H1 (cell line): ENCODE measurements around the gene AREG. TPM values are rescaled to one million over a fixed set of nuclear protein-coding genes. Genes with fewer than 3 reads are reported as not detected.

Experiments used
- CTCF ChIA-PET: fragments of 300-600 bp; sonication (Branson Sonifier 250); formaldehyde crosslinking; loops from one replicate; lab custom pipeline; 2021; ENCODE audit not compliant: partially characterized antibody; lab: Charles Lee
- POLR2A ChIA-PET: fragments of 300-600 bp; sonication (Branson Sonifier 250); formaldehyde crosslinking; loops from one replicate; lab custom pipeline; 2021; ENCODE audit warnings: inconsistent platforms; ENCODE audit not compliant: partially characterized antibody; lab: Charles Lee
- DNase-seq, 2 experiments: peaks; one replicate each; pipeline versions ENCODE4 v3.0.0 to v3.0.0-alpha.2; 2010 to 2022; ENCODE audit warnings: low spot score in 2 of 2, low read depth in 1 of 2, mixed read lengths in 1 of 2
- FAIRE-seq: peaks from 2 replicates; lab custom pipeline; 2011; peaks lifted over from hg19 to GRCh38; lab: Jason Lieb, UNC
- H2AFZ ChIP-seq: 2 replicates; pipeline ENCODE4 v1.8.1; 2012; ENCODE audit warnings: low read length, inconsistent platforms
- H2AK5ac ChIP-seq: 2 replicates; pipeline ENCODE4 v1.6.1; 2013; ENCODE audit warnings: low read depth, low read length
- H2BK120ac ChIP-seq: replicated peaks from 2 replicates; pipeline ENCODE3; 2013; ENCODE audit warnings: low read depth, low read length, inconsistent platforms
- H2BK12ac ChIP-seq: 2 replicates; pipeline ENCODE4 v1.6.1; 2013; ENCODE audit warnings: low read depth, low read length
- H2BK15ac ChIP-seq: 2 replicates; pipeline ENCODE4 v1.6.1; 2013; ENCODE audit warnings: low read length
- H2BK20ac ChIP-seq: 2 replicates; pipeline ENCODE4 v1.6.1; 2013; ENCODE audit warnings: low read length
- H2BK5ac ChIP-seq: 2 replicates; pipeline ENCODE4 v1.6.1; 2013; ENCODE audit warnings: low read depth, low read length
- H3K14ac ChIP-seq: 2 replicates; pipeline ENCODE4 v1.6.1; 2013; ENCODE audit warnings: inconsistent platforms; ENCODE audit not compliant: insufficient read length
- H3K18ac ChIP-seq: 2 replicates; pipeline ENCODE4 v1.6.1; 2013; ENCODE audit warnings: low read length; ENCODE audit errors: extremely low read depth
- H3K23ac ChIP-seq: 2 replicates; pipeline ENCODE4 v1.6.1; 2013; ENCODE audit warnings: inconsistent platforms; ENCODE audit not compliant: insufficient read length
- H3K23me2 ChIP-seq: 2 replicates; pipeline ENCODE4 v1.6.1; 2013; ENCODE audit warnings: low read depth, low read length
- H3K27ac ChIP-seq: 2 replicates; pipeline ENCODE4 v1.6.1; 2011; ENCODE audit warnings: low read depth, low read length, inconsistent platforms
- H3K27me3 ChIP-seq, 4 experiments: replicated peaks in 1 of 4; 1 replicate in 1 of 4; 2 replicates in 3 of 4; pipeline versions ENCODE4 v1.6.1 to v1.8.1; 2011 to 2013; ENCODE audit warnings: low read length in 3 of 4, mild to moderate bottlenecking in 3 of 4, inconsistent platforms in 2 of 4, mixed read lengths in 2 of 4, moderate library complexity in 1 of 4; ENCODE audit not compliant: control insufficient read depth in 3 of 4, insufficient read depth in 3 of 4; ENCODE audit errors: extremely low read depth in 1 of 4
- H3K36me3 ChIP-seq, 4 experiments: 2 replicates each; pipeline versions ENCODE4 v1.6.1 to v1.8.1; 2011 to 2013; ENCODE audit warnings: mild to moderate bottlenecking in 4 of 4, low read length in 3 of 4, moderate library complexity in 2 of 4, control low read depth in 1 of 4, inconsistent platforms in 1 of 4; ENCODE audit not compliant: insufficient read depth in 4 of 4, control insufficient read depth in 2 of 4
- H3K4ac ChIP-seq: replicated peaks from 2 replicates; pipeline ENCODE3; 2013; ENCODE audit warnings: low read length, low read depth, mixed read lengths, inconsistent platforms; ENCODE audit not compliant: insufficient read length
- H3K4me1 ChIP-seq, 4 experiments: replicated peaks in 1 of 4; 1 replicate in 1 of 4; 2 replicates in 3 of 4; pipeline versions ENCODE4 v1.6.1 to v1.8.1; 2011 to 2013; ENCODE audit warnings: low read length in 3 of 4, inconsistent platforms in 2 of 4, mixed read lengths in 1 of 4; ENCODE audit not compliant: insufficient read depth in 4 of 4, control insufficient read depth in 3 of 4
- H3K4me2 ChIP-seq, 2 experiments: 2 replicates each; pipeline versions ENCODE4 v1.6.1 to v1.8.1; 2011 to 2013; ENCODE audit warnings: low read depth in 2 of 2, low read length in 2 of 2, control low read depth in 1 of 2, inconsistent platforms in 1 of 2, mild to moderate bottlenecking in 1 of 2; ENCODE audit not compliant: insufficient read depth in 1 of 2
- H3K4me3 ChIP-seq, 4 experiments: fragments of 200-600, 300-600 bp in 1 of 4; sonication (generic), shearing (Covaris generic), sonication (Bioruptor Twin) in 1 of 4; 2 replicates each; pipeline versions ENCODE4 v1.5.1 to v1.8.1; 2011 to 2016; ENCODE audit warnings: low read length in 4 of 4, low read depth in 3 of 4, control low read depth in 2 of 4, inconsistent platforms in 2 of 4, mild to moderate bottlenecking in 2 of 4, mixed read lengths in 1 of 4, moderate library complexity in 1 of 4; ENCODE audit not compliant: insufficient read depth in 2 of 4; ENCODE audit errors: extremely low read depth in 1 of 4
- H3K56ac ChIP-seq: replicated peaks from 2 replicates; pipeline ENCODE3; 2013; ENCODE audit warnings: low read depth, mild to moderate bottlenecking, mixed read lengths, low read length, inconsistent platforms; ENCODE audit not compliant: insufficient read length
- H3K79me1 ChIP-seq: 2 replicates; pipeline ENCODE4 v1.6.1; 2013; ENCODE audit warnings: low read depth, low read length, control low read depth
- H3K79me2 ChIP-seq, 2 experiments: 2 replicates each; pipeline versions ENCODE4 v1.6.1 to v1.8.1; 2012 to 2013; ENCODE audit warnings: low read length in 2 of 2, mild to moderate bottlenecking in 2 of 2, inconsistent platforms in 1 of 2; ENCODE audit not compliant: insufficient read depth in 2 of 2, control insufficient read depth in 1 of 2
- H3K9ac ChIP-seq, 4 experiments: replicated peaks in 1 of 4; 1 replicate in 1 of 4; 2 replicates in 3 of 4; pipeline versions ENCODE4 v1.6.1 to v1.8.1; 2011 to 2013; ENCODE audit warnings: low read depth in 3 of 4, low read length in 3 of 4, control low read depth in 2 of 4, mild to moderate bottlenecking in 2 of 4, moderate library complexity in 2 of 4, inconsistent platforms in 1 of 4; ENCODE audit errors: extremely low read depth in 1 of 4
- H3K9me3 ChIP-seq, 2 experiments: 2 replicates each; pipeline versions ENCODE4 v1.6.1 to v1.8.1; 2012 to 2013; ENCODE audit warnings: mild to moderate bottlenecking in 2 of 2, moderate library complexity in 2 of 2, control low read depth in 1 of 2, inconsistent platforms in 1 of 2, low read depth in 1 of 2, low read length in 1 of 2, mixed read lengths in 1 of 2; ENCODE audit not compliant: insufficient read depth in 2 of 2
- H4K20me1 ChIP-seq, 2 experiments: replicated peaks in 1 of 2; 2 replicates each; pipeline versions ENCODE3 to v1.8.1; 2011 to 2013; ENCODE audit warnings: inconsistent platforms in 2 of 2, low read length in 2 of 2, mild to moderate bottlenecking in 1 of 2; ENCODE audit not compliant: insufficient read depth in 2 of 2, control insufficient read depth in 1 of 2
- H4K5ac ChIP-seq: 2 replicates; pipeline ENCODE4 v1.6.1; 2013; ENCODE audit warnings: low read length, low read depth, mixed read lengths, inconsistent platforms; ENCODE audit not compliant: insufficient read length
- H4K8ac ChIP-seq: 2 replicates; pipeline ENCODE4 v1.8.0; 2013; ENCODE audit warnings: mild to moderate bottlenecking, moderate library complexity, low read length, inconsistent platforms; ENCODE audit not compliant: insufficient read depth; ENCODE audit errors: extremely low read depth
- H4K91ac ChIP-seq: replicated peaks from 2 replicates; pipeline ENCODE3; 2013; ENCODE audit warnings: low read length, mixed read lengths, inconsistent platforms; ENCODE audit not compliant: insufficient read length
- polyA plus RNA-seq, 7 experiments: library from polyadenylated mRNA; depleted of rRNA in 3 of 7; stranded (reverse) in 5 of 7; unstranded in 2 of 7; fragments of >200 nt in 5 of 7; fragments of 200-250 nt in 2 of 7; gene quantifications; 1 replicate in 5 of 7; 2 replicates in 1 of 7; 4 replicates in 1 of 7; pipeline versions ENCODE4 v1.2.1 to v1.2.3, GENCODE V29; 2011 to 2013; ENCODE audit warnings: missing spikeins in 2 of 7, mixed read lengths in 2 of 7
- total RNA-seq: library from RNA; stranded (reverse); fragmentation: NEBNext Ultra II Directional; extraction: Animal tissue kit (Norgen Biotek cat#: 25700); gene quantifications from 2 replicates; pipeline ENCODE4 v1.2.1, GENCODE V29; 2021
- TF ChIP-seq, protein P1 (sequence below): fragments of 300-600 bp; sonication (generic); IDR thresholded peaks from 2 replicates; pipeline ENCODE4 v1.7.1; 2012; ENCODE audit warnings: low read length, moderate library complexity, mild to moderate bottlenecking, inconsistent platforms; ENCODE audit not compliant: insufficient replicate concordance

The AREG gene
- total and polyA plus RNA-seq, 2 of the 8 experiments (the other 6 are each of a cell fraction or from before 2014, with no cell fraction given), result not detected

DNA sequence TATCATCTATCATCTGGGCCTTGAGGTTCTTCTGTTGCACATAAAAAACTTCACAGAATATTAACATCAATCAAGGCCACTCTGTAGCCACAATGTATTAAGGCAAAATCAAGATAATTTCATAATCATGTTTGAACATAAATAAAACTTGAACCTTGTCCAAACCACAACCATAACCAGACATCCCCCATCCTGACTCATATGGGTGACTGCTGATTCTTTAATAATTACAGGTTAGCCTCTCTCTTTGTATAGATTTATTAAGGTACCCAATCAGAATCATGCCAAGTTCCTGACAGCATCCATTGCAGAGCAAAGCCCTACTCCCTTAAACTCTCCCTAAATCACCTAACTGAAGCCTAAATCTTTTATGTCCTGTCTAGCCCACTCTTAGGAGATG lies 16.7 kb upstream of the AREG start:
- Histone ChIP-seq H3K27ac (no peak overlapping the region), H2BK15ac (no peak overlapping the region), H4K5ac (no peak overlapping the region), H3K56ac (no peak overlapping the region), H3K23me2 (no peaks in the 10 kb centered on the region), H3K14ac (no peak overlapping the region), H2BK5ac (no peak overlapping the region), H4K20me1 (no peaks in the 10 kb centered on the region), H2AFZ (no peak overlapping the region), H3K36me3 (no peaks in the 10 kb centered on the region), H3K27me3 (no peaks in the 10 kb centered on the region; a peak in 1 of 7 replicates), H4K8ac (no peak overlapping the region), H3K4me3 (no peak overlapping the region), H2AK5ac (no peak overlapping the region), H3K4ac (no peak overlapping the region), H3K18ac (no peak overlapping the region), H3K79me1 (no peaks in the 10 kb centered on the region), H2BK120ac (no peak overlapping the region), H3K9ac (no peak overlapping the region), H2BK20ac (no peak overlapping the region), H4K91ac (no peak overlapping the region), H3K9me3 (no peaks in the 10 kb centered on the region), H2BK12ac (no peak overlapping the region), H3K23ac (no peak overlapping the region), H3K4me2 (no peak overlapping the region), H3K79me2 (no peaks in the 10 kb centered on the region), H3K4me1 (no peaks in the 10 kb centered on the region)
- FAIRE-seq, result no peak
- DNase-seq, result no peak
- CTCF ChIA-PET, result interaction anchor here (0.6 to 1.8 kb wide), 3 partner anchors 17 to 249 kb away, joined by 3 to 7 read pairs (median 3); partner anchors contain the start of gene AREG
- POLR2A ChIA-PET, result no interaction called here
- TF ChIP-seq, protein P1, sequence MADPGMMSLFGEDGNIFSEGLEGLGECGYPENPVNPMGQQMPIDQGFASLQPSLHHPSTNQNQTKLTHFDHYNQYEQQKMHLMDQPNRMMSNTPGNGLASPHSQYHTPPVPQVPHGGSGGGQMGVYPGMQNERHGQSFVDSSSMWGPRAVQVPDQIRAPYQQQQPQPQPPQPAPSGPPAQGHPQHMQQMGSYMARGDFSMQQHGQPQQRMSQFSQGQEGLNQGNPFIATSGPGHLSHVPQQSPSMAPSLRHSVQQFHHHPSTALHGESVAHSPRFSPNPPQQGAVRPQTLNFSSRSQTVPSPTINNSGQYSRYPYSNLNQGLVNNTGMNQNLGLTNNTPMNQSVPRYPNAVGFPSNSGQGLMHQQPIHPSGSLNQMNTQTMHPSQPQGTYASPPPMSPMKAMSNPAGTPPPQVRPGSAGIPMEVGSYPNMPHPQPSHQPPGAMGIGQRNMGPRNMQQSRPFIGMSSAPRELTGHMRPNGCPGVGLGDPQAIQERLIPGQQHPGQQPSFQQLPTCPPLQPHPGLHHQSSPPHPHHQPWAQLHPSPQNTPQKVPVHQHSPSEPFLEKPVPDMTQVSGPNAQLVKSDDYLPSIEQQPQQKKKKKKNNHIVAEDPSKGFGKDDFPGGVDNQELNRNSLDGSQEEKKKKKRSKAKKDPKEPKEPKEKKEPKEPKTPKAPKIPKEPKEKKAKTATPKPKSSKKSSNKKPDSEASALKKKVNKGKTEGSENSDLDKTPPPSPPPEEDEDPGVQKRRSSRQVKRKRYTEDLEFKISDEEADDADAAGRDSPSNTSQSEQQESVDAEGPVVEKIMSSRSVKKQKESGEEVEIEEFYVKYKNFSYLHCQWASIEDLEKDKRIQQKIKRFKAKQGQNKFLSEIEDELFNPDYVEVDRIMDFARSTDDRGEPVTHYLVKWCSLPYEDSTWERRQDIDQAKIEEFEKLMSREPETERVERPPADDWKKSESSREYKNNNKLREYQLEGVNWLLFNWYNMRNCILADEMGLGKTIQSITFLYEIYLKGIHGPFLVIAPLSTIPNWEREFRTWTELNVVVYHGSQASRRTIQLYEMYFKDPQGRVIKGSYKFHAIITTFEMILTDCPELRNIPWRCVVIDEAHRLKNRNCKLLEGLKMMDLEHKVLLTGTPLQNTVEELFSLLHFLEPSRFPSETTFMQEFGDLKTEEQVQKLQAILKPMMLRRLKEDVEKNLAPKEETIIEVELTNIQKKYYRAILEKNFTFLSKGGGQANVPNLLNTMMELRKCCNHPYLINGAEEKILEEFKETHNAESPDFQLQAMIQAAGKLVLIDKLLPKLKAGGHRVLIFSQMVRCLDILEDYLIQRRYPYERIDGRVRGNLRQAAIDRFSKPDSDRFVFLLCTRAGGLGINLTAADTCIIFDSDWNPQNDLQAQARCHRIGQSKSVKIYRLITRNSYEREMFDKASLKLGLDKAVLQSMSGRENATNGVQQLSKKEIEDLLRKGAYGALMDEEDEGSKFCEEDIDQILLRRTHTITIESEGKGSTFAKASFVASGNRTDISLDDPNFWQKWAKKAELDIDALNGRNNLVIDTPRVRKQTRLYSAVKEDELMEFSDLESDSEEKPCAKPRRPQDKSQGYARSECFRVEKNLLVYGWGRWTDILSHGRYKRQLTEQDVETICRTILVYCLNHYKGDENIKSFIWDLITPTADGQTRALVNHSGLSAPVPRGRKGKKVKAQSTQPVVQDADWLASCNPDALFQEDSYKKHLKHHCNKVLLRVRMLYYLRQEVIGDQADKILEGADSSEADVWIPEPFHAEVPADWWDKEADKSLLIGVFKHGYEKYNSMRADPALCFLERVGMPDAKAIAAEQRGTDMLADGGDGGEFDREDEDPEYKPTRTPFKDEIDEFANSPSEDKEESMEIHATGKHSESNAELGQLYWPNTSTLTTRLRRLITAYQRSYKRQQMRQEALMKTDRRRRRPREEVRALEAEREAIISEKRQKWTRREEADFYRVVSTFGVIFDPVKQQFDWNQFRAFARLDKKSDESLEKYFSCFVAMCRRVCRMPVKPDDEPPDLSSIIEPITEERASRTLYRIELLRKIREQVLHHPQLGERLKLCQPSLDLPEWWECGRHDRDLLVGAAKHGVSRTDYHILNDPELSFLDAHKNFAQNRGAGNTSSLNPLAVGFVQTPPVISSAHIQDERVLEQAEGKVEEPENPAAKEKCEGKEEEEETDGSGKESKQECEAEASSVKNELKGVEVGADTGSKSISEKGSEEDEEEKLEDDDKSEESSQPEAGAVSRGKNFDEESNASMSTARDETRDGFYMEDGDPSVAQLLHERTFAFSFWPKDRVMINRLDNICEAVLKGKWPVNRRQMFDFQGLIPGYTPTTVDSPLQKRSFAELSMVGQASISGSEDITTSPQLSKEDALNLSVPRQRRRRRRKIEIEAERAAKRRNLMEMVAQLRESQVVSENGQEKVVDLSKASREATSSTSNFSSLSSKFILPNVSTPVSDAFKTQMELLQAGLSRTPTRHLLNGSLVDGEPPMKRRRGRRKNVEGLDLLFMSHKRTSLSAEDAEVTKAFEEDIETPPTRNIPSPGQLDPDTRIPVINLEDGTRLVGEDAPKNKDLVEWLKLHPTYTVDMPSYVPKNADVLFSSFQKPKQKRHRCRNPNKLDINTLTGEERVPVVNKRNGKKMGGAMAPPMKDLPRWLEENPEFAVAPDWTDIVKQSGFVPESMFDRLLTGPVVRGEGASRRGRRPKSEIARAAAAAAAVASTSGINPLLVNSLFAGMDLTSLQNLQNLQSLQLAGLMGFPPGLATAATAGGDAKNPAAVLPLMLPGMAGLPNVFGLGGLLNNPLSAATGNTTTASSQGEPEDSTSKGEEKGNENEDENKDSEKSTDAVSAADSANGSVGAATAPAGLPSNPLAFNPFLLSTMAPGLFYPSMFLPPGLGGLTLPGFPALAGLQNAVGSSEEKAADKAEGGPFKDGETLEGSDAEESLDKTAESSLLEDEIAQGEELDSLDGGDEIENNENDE, result no peak
